ENCODE results near the gene FBXO5.
"Not testable (repeated sequence)": the region's sequence is repeated elsewhere in the genome, so short reads cannot be mapped to it uniquely, and the experiment has no call there.

Gene FBXO5

DNA sequence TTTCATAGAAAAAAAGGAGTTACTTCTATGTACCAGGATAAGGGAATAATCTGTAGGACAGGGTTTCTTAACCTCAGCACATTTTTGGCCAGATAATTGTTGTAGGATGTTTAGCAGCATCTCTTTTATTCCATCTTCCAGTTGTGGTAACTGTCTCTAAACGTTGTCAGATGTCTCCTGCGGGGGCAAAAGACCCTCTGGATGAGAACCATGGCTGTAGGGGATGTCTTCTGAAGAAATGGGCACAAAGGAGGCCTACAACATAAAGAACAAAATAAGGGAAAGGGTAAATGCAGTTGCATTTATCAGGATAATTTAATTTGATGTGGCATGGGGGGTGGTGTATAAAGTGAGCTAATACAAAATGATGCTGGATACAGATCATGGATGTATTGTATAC lies 4.1 kb upstream of the FBXO5 start:
- peaks cover under 1% of the 10 kb centered on the region; the same call in 1 of the 2 replicates for H3K36me3 ChIP-seq (ENCODE audit: control insufficient read depth, insufficient read depth, low read length)
- no peaks in the 10 kb centered on the region for H3K27me3 ChIP-seq (replicated peaks; ENCODE audit: control insufficient read depth, insufficient read depth, low read length)
- no peak overlapping the region for H3K4me3 ChIP-seq (replicated peaks; ENCODE audit: low read depth, low read length)
- DNase-seq (ENCODE audit: extremely low read depth, insufficient read length), result no peak
- TF ChIP-seq CTCF (IDR thresholded peaks at IDR 0.05; ENCODE audit: insufficient read depth, low read length, poor library complexity, severe bottlenecking), result no peak

GRCh38 chr6:152985300-152985699 lies 2.5 kb upstream of the FBXO5 start:
- not testable (repeated sequence) for H3K27me3 ChIP-seq (replicated peaks; ENCODE audit: control insufficient read depth, insufficient read depth, low read length); H3K36me3 ChIP-seq (ENCODE audit: control insufficient read depth, insufficient read depth, low read length); DNase-seq (ENCODE audit: extremely low read depth, insufficient read length)
- H3K4me3 ChIP-seq (replicated peaks; ENCODE audit: low read depth, low read length), result peak overlapping the region; percentile 75

- TF ChIP-seq CTCF (IDR thresholded peaks at IDR 0.05; ENCODE audit: insufficient read depth, low read length, poor library complexity, severe bottlenecking), result no peak
- peak; percentile 41 for DNase-seq (ENCODE audit: extremely low read depth, insufficient read length)
- no peaks in the 10 kb centered on the region for H3K36me3 ChIP-seq (ENCODE audit: control insufficient read depth, insufficient read depth, low read length)
- H3K4me3 ChIP-seq (replicated peaks; ENCODE audit: low read depth, low read length), result peak overlapping the region; percentile 75
- H3K27me3 ChIP-seq (replicated peaks; ENCODE audit: control insufficient read depth, insufficient read depth, low read length), result no peaks in the 10 kb centered on the region
Measured at GRCh38 chr6:152984513-152984872, 1.7 kb upstream of the FBXO5 start.

DNA sequence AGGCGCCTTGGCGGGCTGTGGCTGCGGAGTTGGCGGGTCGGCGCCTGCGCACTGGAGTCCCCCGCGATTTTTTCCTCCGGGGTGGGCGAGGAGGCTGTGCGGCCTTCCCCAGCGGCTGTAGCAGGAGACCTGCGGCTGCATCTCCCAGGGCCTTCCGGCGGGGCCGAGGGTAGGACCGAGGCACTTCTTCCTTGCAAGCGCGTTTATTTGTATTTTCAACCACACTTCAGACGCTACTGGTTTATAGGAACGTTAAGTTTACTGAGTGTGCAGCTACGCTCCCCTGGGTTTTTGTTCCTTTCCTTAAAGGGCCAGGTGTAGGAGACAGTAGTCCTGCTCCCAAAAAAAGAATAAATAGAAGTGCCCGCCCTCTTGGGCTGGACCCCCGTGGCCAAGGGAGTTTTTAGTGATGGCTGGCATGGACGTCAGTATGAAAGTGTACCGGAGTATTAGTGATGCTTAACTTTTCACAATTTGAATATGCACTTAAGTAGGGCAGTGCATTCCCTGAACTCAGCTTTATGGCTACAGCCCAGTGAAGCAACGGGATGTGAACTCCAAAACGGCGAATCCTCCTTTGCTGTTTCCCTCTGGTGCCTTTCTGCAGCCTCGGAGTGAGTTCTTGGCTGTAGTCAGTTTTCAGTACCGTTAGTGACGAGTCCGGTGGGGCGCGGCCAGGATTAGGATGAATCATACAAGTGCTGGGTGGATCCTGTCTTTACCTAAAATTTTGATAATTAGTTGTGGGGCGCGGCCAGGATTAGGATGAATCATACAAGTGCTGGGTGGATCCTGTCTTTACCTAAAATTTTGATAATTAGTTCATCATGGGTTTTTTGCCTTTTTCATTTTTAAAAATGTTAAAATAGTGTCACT lies 1.0 kb upstream of the FBXO5 start:
- DNase-seq (ENCODE audit: extremely low read depth, insufficient read length), result peak; percentile 41
- no peak for TF ChIP-seq CTCF (IDR thresholded peaks at IDR 0.05; ENCODE audit: insufficient read depth, low read length, poor library complexity, severe bottlenecking)
- Histone ChIP-seq H3K36me3 (ENCODE audit: control insufficient read depth, insufficient read depth, low read length) (no peaks in the 10 kb centered on the region), H3K4me3 (replicated peaks; ENCODE audit: low read depth, low read length) (peak overlapping the region; percentile 75), H3K27me3 (replicated peaks; ENCODE audit: control insufficient read depth, insufficient read depth, low read length) (no peaks in the 10 kb centered on the region)

GRCh38 chr6:152981989-152982903 lies 595 bp downstream of the FBXO5 start:
- no peak for TF ChIP-seq CTCF (IDR thresholded peaks at IDR 0.05; ENCODE audit: insufficient read depth, low read length, poor library complexity, severe bottlenecking)
- Histone ChIP-seq H3K27me3 (replicated peaks; ENCODE audit: control insufficient read depth, insufficient read depth, low read length) (no peaks in the 10 kb centered on the region), H3K4me3 (replicated peaks; ENCODE audit: low read depth, low read length) (peak overlapping the region; percentile 88), H3K36me3 (ENCODE audit: control insufficient read depth, insufficient read depth, low read length) (no peaks in the 10 kb centered on the region)
- DNase-seq (ENCODE audit: extremely low read depth, insufficient read length), result no peak

GRCh38 chr6:152981219-152981618 lies 1.6 kb downstream of the FBXO5 start:
- H3K36me3 ChIP-seq (ENCODE audit: control insufficient read depth, insufficient read depth, low read length), result peaks cover 2% of the 10 kb centered on the region; the same call in 1 of the 2 replicates
- H3K4me3 ChIP-seq (replicated peaks; ENCODE audit: low read depth, low read length), result peak overlapping the region; percentile 88
- DNase-seq (ENCODE audit: extremely low read depth, insufficient read length), result no peak
- no peaks in the 10 kb centered on the region for H3K27me3 ChIP-seq (replicated peaks; ENCODE audit: control insufficient read depth, insufficient read depth, low read length)
- no peak for TF ChIP-seq CTCF (IDR thresholded peaks at IDR 0.05; ENCODE audit: insufficient read depth, low read length, poor library complexity, severe bottlenecking)
